Keratinocyte (primary cell): Measurements from ENCODE around the gene COPZ2.

Experiments
- CTCF ChIP-seq, 3 experiments: IDR thresholded peaks in 1 of 3; conservative IDR thresholded peaks in 1 of 3; optimal IDR thresholded peaks in 1 of 3; 2 replicates in 2 of 3; 3 replicates in 1 of 3; pipeline versions ENCODE3 to v1.5.1; 2011; ENCODE audit warnings: low read length in 3 of 3, mild to moderate bottlenecking in 3 of 3, moderate library complexity in 2 of 3, control low read depth in 1 of 3, inconsistent platforms in 1 of 3; ENCODE audit not compliant: insufficient read depth in 2 of 3; ENCODE audit errors: extremely low read depth in 1 of 3
- EZH2 ChIP-seq: IDR thresholded peaks from one replicate; pipeline ENCODE4 v1.6.1; 2012; ENCODE audit warnings: inconsistent platforms, mild to moderate bottlenecking, low read length, moderate library complexity

GRCh38 chr17:48002916-48003416 is 34.6 kb downstream of the COPZ2 start:
- TF ChIP-seq CTCF (optimal IDR thresholded peaks at IDR 0.05 in 1 of 3, IDR thresholded peaks at IDR 0.05 in 1 of 3, conservative IDR thresholded peaks at IDR 0.05 in 1 of 3; ENCODE audit: extremely low read depth in 1 of 3, insufficient read depth in 2 of 3, low read length in 3 of 3), result no peak
- TF ChIP-seq EZH2, result no peak
